OCI-LY7 (cell line): ENCODE results near the gene INO80D. TPM values are rescaled to one million over a fixed set of nuclear protein-coding genes. Genes with fewer than 3 reads are reported as not detected.

Source experiments
- BruUV-seq: library from RNA; stranded (reverse); fragments of 400-500 nt; replicated peaks from 2 replicates; lab custom pipeline; 2021; lab: Mats Ljungman, UMichigan
- CTCF ChIA-PET: fragments of 300-600 bp; sonication (Branson Sonifier 250); formaldehyde crosslinking; loops from one replicate; lab custom pipeline; 2022; ENCODE audit warnings: antibody characterized with exemption; ENCODE audit not compliant: unreplicated experiment; lab: Charles Lee
- POLR2A ChIA-PET: fragments of 300-600 bp; sonication (Branson Sonifier 250); formaldehyde crosslinking; loops from one replicate; lab custom pipeline; 2022; ENCODE audit warnings: antibody characterized with exemption; lab: Charles Lee
- DNase-seq: peaks from one replicate; pipeline ENCODE4 v3.0.0-alpha.2; 2015; ENCODE audit warnings: low spot score
- H2AFZ ChIP-seq: fragments of 200-600 bp; sonication (generic), shearing (Covaris generic); 2 replicates; pipeline ENCODE4 v1.6.1; 2014; ENCODE audit warnings: mild to moderate bottlenecking, antibody characterized with exemption, low read length, moderate library complexity
- H3K27ac ChIP-seq: fragments of 200-600 bp; sonication (generic); 2 replicates; pipeline ENCODE4 v1.5.1; 2014; ENCODE audit warnings: mixed run types, low read depth, mild to moderate bottlenecking, moderate library complexity, low read length, inconsistent platforms; ENCODE audit not compliant: poor library complexity, severe bottlenecking
- H3K36me3 ChIP-seq: fragments of 200-600 bp; sonication (generic); 2 replicates; pipeline ENCODE4 v1.6.1; 2014; ENCODE audit warnings: mild to moderate bottlenecking, antibody characterized with exemption, low read length, moderate library complexity, mixed read lengths; ENCODE audit not compliant: insufficient read depth
- H3K4me1 ChIP-seq: fragments of 200-600 bp; sonication (generic); 2 replicates; pipeline ENCODE4 v1.5.1; 2014; ENCODE audit warnings: mild to moderate bottlenecking, low read length; ENCODE audit not compliant: insufficient read depth, poor library complexity, severe bottlenecking
- H3K4me2 ChIP-seq: fragments of 200-600 bp; sonication (generic); 2 replicates; pipeline ENCODE4 v1.6.1; 2014; ENCODE audit warnings: mild to moderate bottlenecking, low read length
- H3K4me3 ChIP-seq: fragments of 200-600 bp; sonication (generic); 2 replicates; pipeline ENCODE4 v1.5.1; 2014; ENCODE audit warnings: mild to moderate bottlenecking, low read depth, low read length; ENCODE audit not compliant: poor library complexity, severe bottlenecking
- H3K79me2 ChIP-seq: fragments of 200-600 bp; sonication (generic); 2 replicates; pipeline ENCODE4 v1.6.1; 2016; ENCODE audit warnings: low read depth, mild to moderate bottlenecking, low read length, moderate library complexity, mixed read lengths; ENCODE audit not compliant: insufficient read depth
- H3K9me2 ChIP-seq: fragments of 200-600 bp; sonication (generic); 2 replicates; pipeline ENCODE4 v1.6.1; 2016; ENCODE audit warnings: mild to moderate bottlenecking, low read length, mixed read lengths; ENCODE audit not compliant: insufficient read depth
- H3K9me3 ChIP-seq: fragments of 200-600 bp; sonication (generic); 2 replicates; pipeline ENCODE4 v1.6.1; 2014; ENCODE audit warnings: mild to moderate bottlenecking, mixed run types, low read length, mixed read lengths
- H4K20me1 ChIP-seq: fragments of 200-600 bp; sonication (generic); 2 replicates; pipeline ENCODE4 v1.6.1; 2014; ENCODE audit warnings: mild to moderate bottlenecking, antibody characterized with exemption, low read length, moderate library complexity, mixed read lengths; ENCODE audit not compliant: insufficient read depth
- EZH2phosphoT487 ChIP-seq: fragments of 200-600 bp; sonication (generic); IDR thresholded peaks from 2 replicates; pipeline ENCODE4 v1.6.1; 2018; ENCODE audit warnings: low read depth, borderline replicate concordance, mild to moderate bottlenecking, mixed run types, antibody characterized with exemption, low read length, moderate library complexity, mixed read lengths
- intact Hi-C: fragments of 100-400 bp; cut with micrococcal nuclease; formaldehyde crosslinking; loops from one replicate; pipeline ENCODE4 v1.10.0; 2022; ENCODE audit not compliant: unreplicated experiment
- total RNA-seq, 2 experiments: library from RNA; depleted of rRNA in 1 of 2; stranded (reverse); fragments of >200 nt in 1 of 2; shearing (Covaris generic) in 1 of 2; gene quantifications; 2 replicates each; pipeline ENCODE4 v1.2.3, GENCODE V29; 2014 to 2022
- TF ChIP-seq, protein P1 (sequence below): fragments of 200-600 bp; sonication (generic); conservative IDR thresholded peaks from 2 replicates; pipeline ENCODE4 v1.5.1; 2014; ENCODE audit warnings: mild to moderate bottlenecking, antibody characterized with exemption, low read length, moderate library complexity, mixed read lengths

INO80D gene
- total RNA-seq, 2 experiments from 2014 or later: 14.2 to 21.6 TPM

DNA sequence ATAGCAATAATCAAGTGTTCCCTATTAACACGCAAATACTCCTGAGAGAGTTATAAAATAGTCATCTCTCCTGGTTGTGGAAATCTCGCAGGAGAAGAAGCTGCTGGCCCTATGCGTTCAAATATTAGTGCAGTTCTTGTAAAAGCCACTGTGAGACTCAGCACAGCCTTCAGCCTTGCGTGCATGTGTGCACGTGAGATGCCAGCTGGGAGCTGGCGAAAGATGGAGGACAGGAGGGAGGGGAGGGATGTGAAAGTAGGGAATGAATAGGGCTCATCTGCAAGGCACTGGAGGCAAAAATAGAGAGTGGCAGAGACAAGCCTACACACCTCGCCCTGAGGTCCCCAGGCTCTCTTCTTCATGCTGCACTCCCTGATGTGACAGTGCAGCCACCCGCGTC, 126.5 kb downstream of the INO80D start:
- no peaks in the 10 kb centered on the region for H4K20me1 ChIP-seq
- no TSS peak for BruUV-seq
- H3K27ac ChIP-seq: no peak overlapping the region
- intact Hi-C loops: no loop called here
- no peak for TF ChIP-seq EZH2phosphoT487
- TF ChIP-seq, protein P1, sequence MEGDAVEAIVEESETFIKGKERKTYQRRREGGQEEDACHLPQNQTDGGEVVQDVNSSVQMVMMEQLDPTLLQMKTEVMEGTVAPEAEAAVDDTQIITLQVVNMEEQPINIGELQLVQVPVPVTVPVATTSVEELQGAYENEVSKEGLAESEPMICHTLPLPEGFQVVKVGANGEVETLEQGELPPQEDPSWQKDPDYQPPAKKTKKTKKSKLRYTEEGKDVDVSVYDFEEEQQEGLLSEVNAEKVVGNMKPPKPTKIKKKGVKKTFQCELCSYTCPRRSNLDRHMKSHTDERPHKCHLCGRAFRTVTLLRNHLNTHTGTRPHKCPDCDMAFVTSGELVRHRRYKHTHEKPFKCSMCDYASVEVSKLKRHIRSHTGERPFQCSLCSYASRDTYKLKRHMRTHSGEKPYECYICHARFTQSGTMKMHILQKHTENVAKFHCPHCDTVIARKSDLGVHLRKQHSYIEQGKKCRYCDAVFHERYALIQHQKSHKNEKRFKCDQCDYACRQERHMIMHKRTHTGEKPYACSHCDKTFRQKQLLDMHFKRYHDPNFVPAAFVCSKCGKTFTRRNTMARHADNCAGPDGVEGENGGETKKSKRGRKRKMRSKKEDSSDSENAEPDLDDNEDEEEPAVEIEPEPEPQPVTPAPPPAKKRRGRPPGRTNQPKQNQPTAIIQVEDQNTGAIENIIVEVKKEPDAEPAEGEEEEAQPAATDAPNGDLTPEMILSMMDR: no peak
- no peak overlapping the region for H3K4me2 ChIP-seq
- no peaks in the 10 kb centered on the region for H3K9me3 ChIP-seq
- no peaks in the 10 kb centered on the region for H3K36me3 ChIP-seq
- no peak for DNase-seq
- no peak overlapping the region for H2AFZ ChIP-seq
- no peaks in the 10 kb centered on the region for H3K9me2 ChIP-seq
- ChIA-PET POLR2A (interaction anchor here (0.6 kb wide), 1 partner anchor 13 kb away, joined by 3 read pairs; no protein-coding TSS in a partner anchor), CTCF (no interaction called here)
- no peaks in the 10 kb centered on the region for H3K79me2 ChIP-seq
- H3K4me1 ChIP-seq: no peaks in the 10 kb centered on the region
- no peak overlapping the region for H3K4me3 ChIP-seq

DNA sequence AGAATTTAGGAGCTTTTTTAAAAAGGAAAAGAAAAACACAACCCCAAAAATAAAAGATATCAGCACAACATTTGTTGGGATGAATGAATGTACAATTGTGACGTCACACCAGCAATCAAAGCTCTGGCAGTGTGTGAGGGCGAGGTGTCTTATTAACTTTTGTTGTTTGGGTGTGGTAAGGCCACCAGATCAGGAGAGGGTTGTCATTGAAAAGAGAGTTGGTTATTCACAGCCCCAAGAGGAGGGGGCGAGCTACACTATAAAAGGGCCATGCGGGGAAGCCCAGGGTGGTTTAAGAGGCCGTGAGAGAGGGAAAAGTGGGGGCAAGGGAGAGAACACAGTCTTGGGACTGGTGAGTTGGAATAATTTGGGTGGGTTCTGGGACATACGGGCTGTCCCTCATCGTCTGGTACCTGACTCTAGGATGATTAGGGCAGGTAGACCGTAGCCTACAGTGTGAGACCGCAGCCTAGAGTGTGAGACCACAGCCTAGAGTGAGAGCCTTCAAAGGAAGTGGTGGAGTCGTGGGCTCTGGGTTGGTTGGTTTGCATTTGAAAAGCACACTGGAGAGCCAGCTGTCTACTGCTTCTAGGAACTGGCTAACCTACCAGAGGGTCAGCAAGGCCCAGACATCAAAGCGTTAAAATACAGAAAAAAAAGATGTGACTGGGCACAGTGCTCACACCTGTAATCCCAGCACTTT, 128.4 kb downstream of the INO80D start:
- Histone ChIP-seq H3K27ac (no peak overlapping the region), H3K4me1 (no peaks in the 10 kb centered on the region), H2AFZ (no peak overlapping the region), H3K9me3 (no peaks in the 10 kb centered on the region), H4K20me1 (no peaks in the 10 kb centered on the region), H3K4me2 (no peak overlapping the region), H3K79me2 (no peaks in the 10 kb centered on the region), H3K36me3 (no peaks in the 10 kb centered on the region), H3K9me2 (no peaks in the 10 kb centered on the region), H3K4me3 (no peak overlapping the region)
- BruUV-seq: no TSS peak
- TF ChIP-seq, protein P1: no peak
- no peak for TF ChIP-seq EZH2phosphoT487
- ChIA-PET POLR2A (no interaction called here), CTCF (no interaction called here)
- intact Hi-C loops: no loop called here
- no peak for DNase-seq

DNA sequence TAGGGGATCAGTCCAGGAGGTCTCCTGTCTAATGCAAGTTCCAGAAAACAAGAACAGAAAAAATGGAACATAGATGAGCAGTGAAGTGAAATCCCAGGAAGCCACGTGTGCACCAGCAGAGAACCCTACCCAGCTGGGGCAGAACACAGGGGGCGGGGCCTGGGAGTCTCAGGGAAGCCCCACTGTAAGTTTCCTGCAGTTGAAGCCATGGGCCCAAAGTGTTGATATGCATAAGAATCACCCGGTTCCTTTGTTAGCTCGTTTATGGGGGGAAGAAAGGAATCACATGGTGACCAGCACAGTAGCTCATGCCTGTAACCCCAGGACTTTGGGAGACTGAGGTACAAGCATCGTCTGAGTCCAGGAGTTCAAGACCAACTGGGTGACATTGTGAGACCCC, 131.3 kb downstream of the INO80D start:
- Histone ChIP-seq H3K4me3 (no peak overlapping the region), H3K36me3 (no peaks in the 10 kb centered on the region), H2AFZ (no peak overlapping the region), H3K79me2 (no peaks in the 10 kb centered on the region), H3K4me2 (no peak overlapping the region), H3K4me1 (no peaks in the 10 kb centered on the region), H3K9me3 (no peaks in the 10 kb centered on the region), H3K9me2 (no peaks in the 10 kb centered on the region), H4K20me1 (no peaks in the 10 kb centered on the region), H3K27ac (no peak overlapping the region)
- no peak for DNase-seq
- no TSS peak for BruUV-seq
- TF ChIP-seq EZH2phosphoT487: no peak
- TF ChIP-seq, protein P1: no peak
- CTCF ChIA-PET: no interaction called here
- intact Hi-C loops: no loop called here
- POLR2A ChIA-PET: no interaction called here
